ENCODE measurements around the gene SMAD6. TPM values are rescaled to one million over a fixed set of nuclear protein-coding genes. Genes with fewer than 3 reads are reported as not detected.

Gene SMAD6
- total RNA-seq, 2 donors from 2014 or later, result 14.0 to 25.4 TPM

GRCh38 chr15:66680502-66680901, 21.5 kb upstream of the SMAD6 start:
- DNase-seq (no peak), ATAC-seq (no peak)
- TF ChIP-seq CTCF (IDR thresholded peaks at IDR 0.05), result no peak
- TF ChIP-seq POLR2A (IDR thresholded peaks at IDR 0.05), result no peak
- intact Hi-C loops (cut with DNase I), result no loop called here
- no peaks in the 10 kb centered on the region for H3K36me3 ChIP-seq (replicated peaks in 1 of 2; ENCODE audit: insufficient read depth in 1 of 2, low read depth in 2 of 2)
- no peaks in the 10 kb centered on the region for H3K4me1 ChIP-seq
- no peak overlapping the region for H3K4me3 ChIP-seq
- no peaks in the 10 kb centered on the region for H3K9me3 ChIP-seq
- H3K27ac ChIP-seq, result no peak overlapping the region
- no peaks in the 10 kb centered on the region for H3K27me3 ChIP-seq

- 93 to 94% methylated on average over 2 of the region's 2 CpGs for WGBS, 2 donors
- H3K36me3 ChIP-seq (replicated peaks in 1 of 2; ENCODE audit: insufficient read depth in 1 of 2, low read depth in 2 of 2), result no peaks in the 10 kb centered on the region
Observed at GRCh38 chr15:66681395-66681794, 20.6 kb upstream of the SMAD6 start.

GRCh38 chr15:66682246-66682645, 19.8 kb upstream of the SMAD6 start:
- DNase-seq (no peak), ATAC-seq (no peak)
- TF ChIP-seq CTCF (IDR thresholded peaks at IDR 0.05) (no peak), POLR2A (IDR thresholded peaks at IDR 0.05) (no peak)
- 88 to 91% methylated on average over 2 of the region's 2 CpGs for WGBS, 2 donors
- Histone ChIP-seq H3K27ac (no peak overlapping the region), H3K4me1 (no peaks in the 10 kb centered on the region), H3K27me3 (no peaks in the 10 kb centered on the region), H3K9me3 (no peaks in the 10 kb centered on the region), H3K4me3 (no peak overlapping the region), H3K36me3 (replicated peaks in 1 of 2; ENCODE audit: insufficient read depth in 1 of 2, low read depth in 2 of 2) (no peaks in the 10 kb centered on the region)
- intact Hi-C loops (cut with DNase I), result no loop called here

More at GRCh38 chr15:66681395-66681794, 20.6 kb upstream of the SMAD6 start:
- Histone ChIP-seq H3K4me3 (no peak overlapping the region), H3K4me1 (no peaks in the 10 kb centered on the region), H3K27ac (no peak overlapping the region), H3K9me3 (no peaks in the 10 kb centered on the region), H3K27me3 (no peaks in the 10 kb centered on the region)
- TF ChIP-seq POLR2A (IDR thresholded peaks at IDR 0.05), result no peak
- no peak for TF ChIP-seq CTCF (IDR thresholded peaks at IDR 0.05)
- no peak for DNase-seq
- ATAC-seq, result no peak
- intact Hi-C loops (cut with DNase I), result no loop called here

- Histone ChIP-seq H3K27me3 (no peaks in the 10 kb centered on the region), H3K4me1 (no peaks in the 10 kb centered on the region), H3K36me3 (replicated peaks in 1 of 2; ENCODE audit: insufficient read depth in 1 of 2, low read depth in 2 of 2) (no peaks in the 10 kb centered on the region), H3K9me3 (no peaks in the 10 kb centered on the region), H3K4me3 (no peak overlapping the region), H3K27ac (no peak overlapping the region)
- intact Hi-C loops (cut with DNase I), result no loop called here
- DNase-seq (no peak), ATAC-seq (no peak)
- 89% methylated on average over 1 of the region's 1 CpG; no CpG with 5 or more reads in 1 of the 2 donors for whole genome bisulfite sequencing, 2 donors
- TF ChIP-seq POLR2A (IDR thresholded peaks at IDR 0.05) (no peak), CTCF (IDR thresholded peaks at IDR 0.05) (no peak)
Observed at GRCh38 chr15:66682865-66683264, 19.2 kb upstream of the SMAD6 start.

GRCh38 chr15:66684136-66684681, 17.8 kb upstream of the SMAD6 start:
- Histone ChIP-seq H3K4me3 (no peak overlapping the region), H3K27me3 (no peaks in the 10 kb centered on the region), H3K36me3 (replicated peaks in 1 of 2; ENCODE audit: insufficient read depth in 1 of 2, low read depth in 2 of 2) (no peaks in the 10 kb centered on the region), H3K27ac (no peak overlapping the region), H3K9me3 (no peaks in the 10 kb centered on the region), H3K4me1 (no peaks in the 10 kb centered on the region)
- intact Hi-C loops (cut with DNase I), result no loop called here
- TF ChIP-seq CTCF (IDR thresholded peaks at IDR 0.05) (no peak), POLR2A (IDR thresholded peaks at IDR 0.05) (no peak)
- ATAC-seq (no peak), DNase-seq (no peak)

Data from body of pancreas (tissue), 4 donors.